ENCODE measurements around the gene PPP1R16B.

The PPP1R16B gene

DNA sequence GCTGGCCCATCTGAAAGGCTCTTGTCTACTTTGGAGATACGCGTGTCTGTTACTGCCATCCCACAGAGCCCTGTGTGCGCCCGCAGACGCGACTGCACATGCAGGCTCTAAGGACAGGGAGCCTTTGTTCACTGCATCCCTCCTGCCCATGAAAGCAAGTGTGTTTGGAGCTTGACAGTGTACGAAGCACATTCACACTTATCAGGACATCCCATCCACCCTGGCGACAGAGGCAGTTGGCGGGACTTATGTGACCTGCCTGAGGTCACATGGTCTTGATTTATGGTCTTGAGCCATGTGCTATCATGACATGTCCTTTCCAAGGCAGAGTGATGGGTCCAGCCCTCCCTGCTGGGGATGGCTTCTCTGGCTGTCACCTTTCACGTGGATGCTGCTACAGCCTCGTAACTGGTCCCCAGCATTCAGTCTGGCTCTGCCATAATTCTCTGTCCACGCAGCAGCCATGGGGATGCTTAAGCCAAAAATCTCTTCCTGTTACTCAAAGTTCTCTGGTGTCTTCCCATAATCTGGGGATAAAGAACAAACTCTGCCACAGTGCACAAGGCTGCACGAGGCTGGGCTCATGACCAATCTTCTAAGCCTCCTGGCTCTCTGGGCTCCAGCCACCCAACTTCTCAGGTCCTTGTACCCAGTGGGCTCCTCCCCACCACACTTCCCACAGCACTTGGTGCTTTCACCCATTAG lies 84.4 kb downstream of the PPP1R16B start:
- Histone ChIP-seq H3K36me3 (ENCODE audit: control insufficient read depth in 2 of 2, insufficient read depth in 1 of 2, low read length in 2 of 2) (no peaks in the 10 kb centered on the region), H3K27ac (ENCODE audit: extremely low read depth, low read depth, low read length) (no peak overlapping the region), H3K9me3 (ENCODE audit: control insufficient read depth, insufficient read depth, low read depth, low read length) (no peaks in the 10 kb centered on the region), H3K4me1 (ENCODE audit: control insufficient read depth, insufficient read depth, low read length) (0 out of 2 replicates have a peak, but pooled peaks cover 2% of the 10 kb centered on the region), H3K4me3 (ENCODE audit: low read depth, low read length) (no peak overlapping the region)
- POLR2A ChIA-PET = no interaction called here
- no peak for TF ChIP-seq ZNF704 (tag by site-specific recombination; IDR thresholded peaks at IDR 0.05)
- TF ChIP-seq ZNF16 (tag by site-specific recombination; IDR thresholded peaks at IDR 0.05; ENCODE audit: low read depth) = no peak
- no peak for TF ChIP-seq ZNF37A (tag by site-specific recombination; IDR thresholded peaks at IDR 0.05)
- no peak for TF ChIP-seq GLIS2 (tag by site-specific recombination; IDR thresholded peaks at IDR 0.05)
- no peak for TF ChIP-seq ZNF560 (tag by site-specific recombination; IDR thresholded peaks at IDR 0.05; ENCODE audit: borderline replicate concordance)
- no peak for TF ChIP-seq KLF7 (tag by site-specific recombination; IDR thresholded peaks at IDR 0.05; ENCODE audit: borderline replicate concordance)
- TF ChIP-seq ZNF302 (tag by site-specific recombination; IDR thresholded peaks at IDR 0.05; ENCODE audit: low read depth) = no peak
- no peak for TF ChIP-seq ZNF274 (IDR thresholded peaks at IDR 0.05; ENCODE audit: low read length)
- no peak for TF ChIP-seq ZNF274 (tag by site-specific recombination; IDR thresholded peaks at IDR 0.05; ENCODE audit: borderline replicate concordance)
- no peak for TF ChIP-seq FEZF1 (tag by site-specific recombination; IDR thresholded peaks at IDR 0.05)
- no peak for TF ChIP-seq ZNF600 (tag by site-specific recombination; IDR thresholded peaks at IDR 0.05)
- CTCF ChIA-PET = no interaction called here

- no peak overlapping the region for H3K27ac ChIP-seq (ENCODE audit: extremely low read depth, low read depth, low read length)
- ChIA-PET POLR2A (no interaction called here), CTCF (interaction anchor here (3.0 kb wide), 1 partner anchor 31 kb away, joined by 13 read pairs; no protein-coding TSS in a partner anchor)
- H3K9me3 ChIP-seq (ENCODE audit: control insufficient read depth, insufficient read depth, low read depth, low read length) = no peaks in the 10 kb centered on the region
- no peak overlapping the region for H3K4me3 ChIP-seq (ENCODE audit: low read depth, low read length)
- no peak for TF ChIP-seq ZNF521 (tag by site-specific recombination; IDR thresholded peaks at IDR 0.05)
- no peak for TF ChIP-seq ZNF112 (tag by site-specific recombination; IDR thresholded peaks at IDR 0.05)
- TF ChIP-seq ZNF248 (tag by site-specific recombination; IDR thresholded peaks at IDR 0.05) = no peak
- no peak for TF ChIP-seq KLF1 (tag by site-specific recombination; IDR thresholded peaks at IDR 0.05)
- TF ChIP-seq ZNF132 (tag by site-specific recombination; IDR thresholded peaks at IDR 0.05; ENCODE audit: borderline replicate concordance) = no peak
- TF ChIP-seq MZF1 (tag by site-specific recombination; IDR thresholded peaks at IDR 0.05; ENCODE audit: borderline replicate concordance) = no peak
- no peak for TF ChIP-seq ZNF621 (tag by site-specific recombination; IDR thresholded peaks at IDR 0.05)
- TF ChIP-seq HOXA7 (CRISPR knock-in tag; IDR thresholded peaks at IDR 0.05; ENCODE audit: borderline replicate concordance) = no peak
- no peak for TF ChIP-seq ZNF184 (tag by site-specific recombination; IDR thresholded peaks at IDR 0.05)
- TF ChIP-seq, protein P1, sequence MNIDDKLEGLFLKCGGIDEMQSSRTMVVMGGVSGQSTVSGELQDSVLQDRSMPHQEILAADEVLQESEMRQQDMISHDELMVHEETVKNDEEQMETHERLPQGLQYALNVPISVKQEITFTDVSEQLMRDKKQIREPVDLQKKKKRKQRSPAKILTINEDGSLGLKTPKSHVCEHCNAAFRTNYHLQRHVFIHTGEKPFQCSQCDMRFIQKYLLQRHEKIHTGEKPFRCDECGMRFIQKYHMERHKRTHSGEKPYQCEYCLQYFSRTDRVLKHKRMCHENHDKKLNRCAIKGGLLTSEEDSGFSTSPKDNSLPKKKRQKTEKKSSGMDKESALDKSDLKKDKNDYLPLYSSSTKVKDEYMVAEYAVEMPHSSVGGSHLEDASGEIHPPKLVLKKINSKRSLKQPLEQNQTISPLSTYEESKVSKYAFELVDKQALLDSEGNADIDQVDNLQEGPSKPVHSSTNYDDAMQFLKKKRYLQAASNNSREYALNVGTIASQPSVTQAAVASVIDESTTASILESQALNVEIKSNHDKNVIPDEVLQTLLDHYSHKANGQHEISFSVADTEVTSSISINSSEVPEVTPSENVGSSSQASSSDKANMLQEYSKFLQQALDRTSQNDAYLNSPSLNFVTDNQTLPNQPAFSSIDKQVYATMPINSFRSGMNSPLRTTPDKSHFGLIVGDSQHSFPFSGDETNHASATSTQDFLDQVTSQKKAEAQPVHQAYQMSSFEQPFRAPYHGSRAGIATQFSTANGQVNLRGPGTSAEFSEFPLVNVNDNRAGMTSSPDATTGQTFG (tag by site-specific recombination; IDR thresholded peaks at IDR 0.05; ENCODE audit: borderline replicate concordance) = no peak
- TF ChIP-seq ZNF664 (tag by site-specific recombination; IDR thresholded peaks at IDR 0.05) = no peak
- no peak for TF ChIP-seq ZNF530 (tag by site-specific recombination; IDR thresholded peaks at IDR 0.05; ENCODE audit: low read depth)
- no peak for TF ChIP-seq ZNF596 (tag by site-specific recombination; IDR thresholded peaks at IDR 0.05)
- TF ChIP-seq, protein P2, sequence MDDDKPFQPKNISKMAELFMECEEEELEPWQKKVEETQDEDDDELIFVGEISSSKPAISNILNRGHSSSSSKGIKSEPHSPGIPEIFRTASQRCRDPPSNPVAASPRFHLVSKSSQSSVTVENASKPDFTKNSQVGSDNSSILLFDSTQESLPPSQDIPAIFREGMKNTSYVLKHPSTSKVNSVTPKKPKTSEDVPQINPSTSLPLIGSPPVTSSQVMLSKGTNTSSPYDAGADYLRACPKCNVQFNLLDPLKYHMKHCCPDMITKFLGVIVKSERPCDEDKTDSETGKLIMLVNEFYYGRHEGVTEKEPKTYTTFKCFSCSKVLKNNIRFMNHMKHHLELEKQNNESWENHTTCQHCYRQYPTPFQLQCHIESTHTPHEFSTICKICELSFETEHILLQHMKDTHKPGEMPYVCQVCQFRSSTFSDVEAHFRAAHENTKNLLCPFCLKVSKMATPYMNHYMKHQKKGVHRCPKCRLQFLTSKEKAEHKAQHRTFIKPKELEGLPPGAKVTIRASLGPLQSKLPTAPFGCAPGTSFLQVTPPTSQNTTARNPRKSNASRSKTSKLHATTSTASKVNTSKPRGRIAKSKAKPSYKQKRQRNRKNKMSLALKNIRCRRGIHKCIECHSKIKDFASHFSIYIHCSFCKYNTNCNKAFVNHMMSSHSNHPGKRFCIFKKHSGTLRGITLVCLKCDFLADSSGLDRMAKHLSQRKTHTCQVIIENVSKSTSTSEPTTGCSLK (tag by site-specific recombination; IDR thresholded peaks at IDR 0.05) = no peak
- H3K36me3 ChIP-seq (ENCODE audit: control insufficient read depth in 2 of 2, insufficient read depth in 1 of 2, low read length in 2 of 2) = no peaks in the 10 kb centered on the region
- H3K4me1 ChIP-seq (ENCODE audit: control insufficient read depth, insufficient read depth, low read length) = 0 out of 2 replicates have a peak, but pooled peaks cover 2% of the 10 kb centered on the region
Observed at GRCh38 chr20:38890497-38890818, 85.0 kb downstream of the PPP1R16B start.
